Tibial nerve (tissue), 4 donors: ENCODE measurements around the gene PTRH1. TPM values are rescaled to one million over a fixed set of nuclear protein-coding genes. Genes with fewer than 3 reads are reported as not detected.

Experiments
- DNase-seq, 2 donors: peaks; one replicate each; pipeline ENCODE4 v3.0.0-alpha.2; 2019; ENCODE audit warnings: low spot score in 2 of 2
- H3K27ac ChIP-seq, 4 donors: fragments of 200-600 bp; sonication (generic) in 3 of 4; one replicate each; pipeline ENCODE4 v1.5.1; 2017 to 2019; ENCODE audit warnings: mild to moderate bottlenecking in 1 of 4
- H3K27me3 ChIP-seq, 2 donors: fragments of 200-600 bp; sonication (generic) in 1 of 2; one replicate each; pipeline versions ENCODE4 v1.5.1 to v1.6.0; 2017 to 2019
- H3K36me3 ChIP-seq, 3 donors: fragments of 200-600 bp; sonication (generic); one replicate each; pipeline ENCODE4 v1.5.1; 2018 to 2019
- H3K4me1 ChIP-seq, 4 donors: fragments of 200-600 bp; sonication (generic) in 3 of 4; one replicate each; pipeline ENCODE4 v1.5.1; 2017 to 2019
- H3K4me3 ChIP-seq, 4 donors: fragments of 200-600 bp; sonication (generic) in 3 of 4; one replicate each; pipeline ENCODE4 v1.5.1; 2017 to 2019; ENCODE audit warnings: mild to moderate bottlenecking in 1 of 4, moderate library complexity in 1 of 4
- H3K9me3 ChIP-seq, 4 donors: fragments of 200-600 bp; sonication (generic) in 3 of 4; one replicate each; pipeline ENCODE4 v1.5.1; 2017 to 2019
- EP300 ChIP-seq, 2 donors: sonication (generic); formaldehyde crosslinking; IDR thresholded peaks; one replicate each; pipeline ENCODE4 v1.6.1; 2017; ENCODE audit warnings: antibody characterized with exemption in 2 of 2, mild to moderate bottlenecking in 1 of 2
- POLR2A ChIP-seq, 2 donors: fragments of 450-650 bp; IDR thresholded peaks; one replicate each; pipeline ENCODE4 v1.6.1; 2017; ENCODE audit warnings: antibody characterized with exemption in 2 of 2, mild to moderate bottlenecking in 2 of 2, moderate library complexity in 2 of 2
- WGBS, 2 donors: methylation state at CpG; one replicate each; pipeline ENCODE4 v1.1.5; 2018; 5-methylcytosine and 5-hydroxymethylcytosine counted together
- total RNA-seq, 4 donors: library from RNA; depleted of rRNA; stranded (reverse); fragments of >200 nt; gene quantifications; one replicate each; pipeline ENCODE4 v1.1.0, GENCODE V29; 2016
- TF ChIP-seq, protein P1 (sequence below), 5 experiments: fragments of 200-600 bp in 3 of 5; fragments of 450-650 bp in 2 of 5; sonication (generic) in 3 of 5; IDR thresholded peaks; one replicate each; pipeline ENCODE4 v1.5.1; 2016 to 2019; ENCODE audit warnings: antibody characterized with exemption in 5 of 5, mild to moderate bottlenecking in 3 of 5, moderate library complexity in 2 of 5

Gene PTRH1
- total RNA-seq, 4 donors from 2014 or later: 8.4 to 46.7 (median 23.7) TPM

DNA sequence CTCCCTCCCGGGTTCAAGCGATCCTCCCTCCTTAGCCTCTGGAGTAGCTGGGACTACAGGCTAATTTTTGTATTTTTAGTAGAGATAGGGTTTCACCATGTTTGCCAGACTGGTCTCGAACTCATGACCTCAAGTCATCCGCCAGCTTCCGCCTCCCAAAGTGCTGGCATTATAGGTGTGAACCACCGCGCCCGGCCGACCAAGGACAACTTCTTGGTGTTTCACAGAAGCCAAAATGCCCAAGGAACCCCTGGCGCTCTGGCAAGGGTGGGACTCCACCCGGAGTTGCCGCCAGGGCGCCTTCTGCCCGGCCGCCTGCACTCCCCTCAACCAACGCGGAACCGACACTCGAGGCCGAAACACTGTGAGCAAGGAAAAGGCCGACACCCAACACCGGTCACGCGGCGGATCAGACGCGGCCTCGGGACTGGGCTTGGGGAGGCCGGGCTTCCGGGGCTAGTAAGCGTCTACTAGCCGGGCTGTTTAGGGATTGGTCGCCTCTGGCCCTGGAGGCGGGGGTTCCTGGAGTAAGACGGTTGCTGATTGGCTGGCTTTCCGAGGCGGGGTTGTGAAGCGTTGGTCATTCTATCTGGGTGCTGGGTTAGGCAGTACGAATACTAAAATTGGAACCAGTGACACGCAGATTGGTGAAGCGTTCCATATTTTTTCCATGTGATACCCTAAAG is 16.3 kb downstream of the PTRH1 start:
- peak overlapping the region; percentile 78 to 95 (median 91) for H3K27ac ChIP-seq
- H3K27me3 ChIP-seq: no peaks in the 10 kb centered on the region
- peaks cover 0 to 6% (median 0%) of the 10 kb centered on the region in 3 donors for H3K36me3 ChIP-seq
- no peaks in the 10 kb centered on the region for H3K9me3 ChIP-seq
- WGBS, 2 donors: 14 to 25% methylated on average over 25 to 40 of the region's 41 CpGs
- TF ChIP-seq POLR2A (IDR thresholded peaks at IDR 0.05) (peak; percentile 48 to 76), EP300 (IDR thresholded peaks at IDR 0.05) (peak; percentile 68 to 90)
- TF ChIP-seq, protein P1, sequence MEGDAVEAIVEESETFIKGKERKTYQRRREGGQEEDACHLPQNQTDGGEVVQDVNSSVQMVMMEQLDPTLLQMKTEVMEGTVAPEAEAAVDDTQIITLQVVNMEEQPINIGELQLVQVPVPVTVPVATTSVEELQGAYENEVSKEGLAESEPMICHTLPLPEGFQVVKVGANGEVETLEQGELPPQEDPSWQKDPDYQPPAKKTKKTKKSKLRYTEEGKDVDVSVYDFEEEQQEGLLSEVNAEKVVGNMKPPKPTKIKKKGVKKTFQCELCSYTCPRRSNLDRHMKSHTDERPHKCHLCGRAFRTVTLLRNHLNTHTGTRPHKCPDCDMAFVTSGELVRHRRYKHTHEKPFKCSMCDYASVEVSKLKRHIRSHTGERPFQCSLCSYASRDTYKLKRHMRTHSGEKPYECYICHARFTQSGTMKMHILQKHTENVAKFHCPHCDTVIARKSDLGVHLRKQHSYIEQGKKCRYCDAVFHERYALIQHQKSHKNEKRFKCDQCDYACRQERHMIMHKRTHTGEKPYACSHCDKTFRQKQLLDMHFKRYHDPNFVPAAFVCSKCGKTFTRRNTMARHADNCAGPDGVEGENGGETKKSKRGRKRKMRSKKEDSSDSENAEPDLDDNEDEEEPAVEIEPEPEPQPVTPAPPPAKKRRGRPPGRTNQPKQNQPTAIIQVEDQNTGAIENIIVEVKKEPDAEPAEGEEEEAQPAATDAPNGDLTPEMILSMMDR (IDR thresholded peaks at IDR 0.05): peak in 2 of 5 experiments; percentile 68 to 72
- H3K4me3 ChIP-seq: peak overlapping the region; percentile 21 to 49 (median 44)
- peak; percentile 96 to 98 for DNase-seq
- H3K4me1 ChIP-seq: peaks cover 0 to 26% (median 3%) of the 10 kb centered on the region in 4 donors

DNA sequence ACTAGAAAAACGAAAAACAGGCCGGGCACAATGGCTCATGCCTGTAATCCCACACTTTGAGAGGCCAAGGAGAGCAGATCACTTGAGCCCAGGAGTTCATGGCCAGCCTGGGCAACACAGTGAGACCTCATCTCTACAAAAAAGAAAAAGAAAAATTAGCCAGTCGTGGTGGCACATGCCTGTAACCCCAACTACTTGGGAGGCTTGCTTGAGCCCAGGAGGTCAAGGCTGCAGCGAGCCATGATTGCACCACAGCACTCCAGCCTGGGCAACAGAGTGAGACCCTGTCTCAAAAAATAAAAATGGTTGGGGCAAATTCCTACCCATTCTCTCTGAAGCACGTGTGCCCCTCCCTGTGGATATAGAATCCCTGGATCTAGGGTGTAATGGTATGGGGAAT is 17.1 kb downstream of the PTRH1 start:
- Histone ChIP-seq H3K9me3 (no peaks in the 10 kb centered on the region), H3K36me3 (peaks cover 0 to 11% (median 0%) of the 10 kb centered on the region in 3 donors), H3K4me1 (peaks cover 0 to 26% (median 3%) of the 10 kb centered on the region in 4 donors), H3K27me3 (no peaks in the 10 kb centered on the region), H3K27ac (peak overlapping the region in 3 of 4 donors; percentile 78 to 95 (median 95)), H3K4me3 (no peak overlapping the region)
- 89 to 90% methylated on average over 5 of the region's 5 CpGs for WGBS, 2 donors
- no peak for TF ChIP-seq EP300 (IDR thresholded peaks at IDR 0.05)
- TF ChIP-seq, protein P1 (IDR thresholded peaks at IDR 0.05): no peak
- DNase-seq: no peak

DNA sequence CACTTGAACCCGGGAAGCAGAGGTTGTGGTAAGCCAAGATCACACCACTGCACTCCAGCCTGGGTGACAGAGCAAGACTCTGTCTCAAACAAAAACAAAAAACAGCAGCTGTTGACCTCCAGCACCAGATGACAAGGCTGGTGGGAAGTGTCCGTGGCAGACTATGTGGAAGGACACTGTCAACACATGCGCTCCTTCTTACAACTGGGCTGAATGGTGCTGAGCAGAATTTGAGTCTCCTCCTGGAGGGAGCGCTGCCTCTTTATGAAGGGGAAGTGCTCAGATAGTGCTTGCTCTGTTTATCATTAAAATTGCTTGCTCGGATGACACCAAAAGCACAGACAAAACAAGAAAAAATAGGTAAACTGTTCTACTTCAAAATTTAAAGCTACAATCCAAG is 17.9 kb downstream of the PTRH1 start:
- no peak overlapping the region for H3K27ac ChIP-seq
- no peaks in the 10 kb centered on the region for H3K9me3 ChIP-seq
- peaks cover 0 to 26% (median 3%) of the 10 kb centered on the region in 4 donors for H3K4me1 ChIP-seq
- peaks cover 0 to 16% (median 0%) of the 10 kb centered on the region in 3 donors for H3K36me3 ChIP-seq
- DNase-seq: no peak
- no peaks in the 10 kb centered on the region for H3K27me3 ChIP-seq
- TF ChIP-seq, protein P1 (IDR thresholded peaks at IDR 0.05): no peak
- TF ChIP-seq EP300 (IDR thresholded peaks at IDR 0.05): no peak
- TF ChIP-seq POLR2A (IDR thresholded peaks at IDR 0.05): no peak
- H3K4me3 ChIP-seq: no peak overlapping the region
- WGBS, 2 donors: 74 to 76% methylated on average over 5 of the region's 5 CpGs

DNA sequence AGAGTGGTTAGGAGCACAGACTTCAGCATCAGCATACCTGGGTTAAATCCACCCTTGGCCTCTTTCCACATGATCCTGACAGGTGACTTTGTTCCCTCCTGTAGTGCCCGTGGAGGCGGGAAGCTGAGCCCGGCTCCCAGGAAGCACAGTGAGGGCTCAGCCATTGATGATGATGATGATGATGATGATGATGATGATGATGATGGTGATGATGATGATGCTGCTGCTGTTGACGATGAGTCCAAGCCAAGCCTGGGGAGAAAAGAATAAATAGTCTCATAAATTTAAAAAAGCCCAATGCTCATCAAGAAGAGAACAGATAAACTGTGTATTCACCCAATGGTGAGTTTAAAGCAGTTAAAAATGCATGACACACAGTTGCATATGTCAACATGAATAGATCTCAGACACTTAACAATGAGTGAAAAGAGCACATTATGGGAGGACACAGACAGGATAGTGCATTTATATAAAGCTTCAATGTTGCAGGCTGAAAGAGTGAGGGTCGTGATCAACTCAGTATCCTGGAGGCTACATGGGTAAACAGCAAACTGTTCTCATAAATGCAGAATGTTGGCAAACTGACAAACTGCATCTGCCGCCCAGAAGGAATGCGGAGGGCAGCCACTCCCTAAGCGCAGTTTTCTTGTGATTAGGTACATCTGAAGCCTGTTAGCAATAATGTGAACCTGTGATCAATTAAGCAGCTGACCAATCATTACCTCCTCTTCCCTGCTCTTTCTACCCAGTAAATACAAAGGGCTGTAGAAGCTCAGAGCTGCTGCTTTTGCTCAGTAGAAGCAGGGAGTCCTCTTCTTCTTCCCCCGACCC is 20.4 kb downstream of the PTRH1 start:
- H3K36me3 ChIP-seq: peaks cover 0 to 38% (median 0%) of the 10 kb centered on the region in 3 donors
- DNase-seq: no peak
- TF ChIP-seq EP300 (IDR thresholded peaks at IDR 0.05): no peak
- TF ChIP-seq POLR2A (IDR thresholded peaks at IDR 0.05): no peak
- TF ChIP-seq, protein P1 (IDR thresholded peaks at IDR 0.05): no peak
- 47 to 56% methylated on average over 9 of the region's 9 CpGs for WGBS, 2 donors
- no peaks in the 10 kb centered on the region for H3K27me3 ChIP-seq
- peak overlapping the region in 2 of 4 donors; percentile 34 to 50 for H3K27ac ChIP-seq
- peaks cover 0 to 25% (median 3%) of the 10 kb centered on the region in 4 donors for H3K4me1 ChIP-seq
- no peaks in the 10 kb centered on the region for H3K9me3 ChIP-seq
- no peak overlapping the region for H3K4me3 ChIP-seq

DNA sequence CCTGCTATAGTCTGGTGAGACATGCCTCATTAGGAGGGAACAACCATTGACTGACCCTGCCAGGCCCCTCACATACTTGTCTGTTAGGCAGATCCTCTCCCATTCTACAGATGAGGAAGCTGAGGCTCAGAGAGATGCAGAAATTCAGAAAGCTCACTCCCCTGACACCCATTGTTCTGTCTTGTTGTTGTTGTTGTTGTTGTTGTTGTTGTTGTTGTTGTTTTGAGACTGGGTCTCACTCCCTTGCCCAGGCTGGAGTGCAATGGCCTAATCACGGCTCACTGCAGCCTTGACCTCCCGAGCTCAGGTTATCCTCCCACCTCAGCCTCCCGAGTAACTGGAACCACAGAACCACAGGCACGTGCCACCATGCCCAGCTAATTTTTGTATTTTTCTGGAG is 21.8 kb downstream of the PTRH1 start:
- WGBS, 2 donors: 86 to 91% methylated on average over 4 of the region's 4 CpGs
- Histone ChIP-seq H3K4me3 (no peak overlapping the region), H3K9me3 (no peaks in the 10 kb centered on the region), H3K27ac (no peak overlapping the region), H3K27me3 (no peaks in the 10 kb centered on the region), H3K36me3 (peaks cover 0 to 52% (median 0%) of the 10 kb centered on the region in 3 donors), H3K4me1 (peaks cover 0 to 12% (median 0%) of the 10 kb centered on the region in 4 donors)
- no peak for DNase-seq
- no peak for TF ChIP-seq EP300 (IDR thresholded peaks at IDR 0.05)
- TF ChIP-seq POLR2A (IDR thresholded peaks at IDR 0.05): no peak
- TF ChIP-seq, protein P1 (IDR thresholded peaks at IDR 0.05): no peak
